Tibial nerve (tissue), 4 donors: ENCODE data around the gene ABCA13. TPM values are rescaled to one million over a fixed set of nuclear protein-coding genes. Genes with fewer than 3 reads are reported as not detected.

Experiments
- DNase-seq, 2 donors: peaks; one replicate each; pipeline ENCODE4 v3.0.0-alpha.2; 2019; ENCODE audit warnings: low spot score in 2 of 2
- H3K27ac ChIP-seq, 4 donors: fragments of 200-600 bp; sonication (generic) in 3 of 4; one replicate each; pipeline ENCODE4 v1.5.1; 2017 to 2019; ENCODE audit warnings: mild to moderate bottlenecking in 1 of 4
- H3K27me3 ChIP-seq, 2 donors: fragments of 200-600 bp; sonication (generic) in 1 of 2; one replicate each; pipeline versions ENCODE4 v1.5.1 to v1.6.0; 2017 to 2019
- H3K36me3 ChIP-seq, 3 donors: fragments of 200-600 bp; sonication (generic); one replicate each; pipeline ENCODE4 v1.5.1; 2018 to 2019
- H3K4me1 ChIP-seq, 4 donors: fragments of 200-600 bp; sonication (generic) in 3 of 4; one replicate each; pipeline ENCODE4 v1.5.1; 2017 to 2019
- H3K4me3 ChIP-seq, 4 donors: fragments of 200-600 bp; sonication (generic) in 3 of 4; one replicate each; pipeline ENCODE4 v1.5.1; 2017 to 2019; ENCODE audit warnings: mild to moderate bottlenecking in 1 of 4, moderate library complexity in 1 of 4
- H3K9me3 ChIP-seq, 4 donors: fragments of 200-600 bp; sonication (generic) in 3 of 4; one replicate each; pipeline ENCODE4 v1.5.1; 2017 to 2019
- EP300 ChIP-seq, 2 donors: sonication (generic); formaldehyde crosslinking; IDR thresholded peaks; one replicate each; pipeline ENCODE4 v1.6.1; 2017; ENCODE audit warnings: antibody characterized with exemption in 2 of 2, mild to moderate bottlenecking in 1 of 2
- POLR2A ChIP-seq, 2 donors: fragments of 450-650 bp; IDR thresholded peaks; one replicate each; pipeline ENCODE4 v1.6.1; 2017; ENCODE audit warnings: antibody characterized with exemption in 2 of 2, mild to moderate bottlenecking in 2 of 2, moderate library complexity in 2 of 2
- WGBS, 2 donors: methylation state at CpG; one replicate each; pipeline ENCODE4 v1.1.5; 2018; 5-methylcytosine and 5-hydroxymethylcytosine counted together
- total RNA-seq, 4 donors: library from RNA; depleted of rRNA; stranded (reverse); fragments of >200 nt; gene quantifications; one replicate each; pipeline ENCODE4 v1.1.0, GENCODE V29; 2016
- TF ChIP-seq, protein P1 (sequence below), 5 experiments: fragments of 200-600 bp in 3 of 5; fragments of 450-650 bp in 2 of 5; sonication (generic) in 3 of 5; IDR thresholded peaks; one replicate each; pipeline ENCODE4 v1.5.1; 2016 to 2019; ENCODE audit warnings: antibody characterized with exemption in 5 of 5, mild to moderate bottlenecking in 3 of 5, moderate library complexity in 2 of 5

Gene ABCA13
- total RNA-seq, 4 donors from 2014 or later = 0.90 to 4.6 (median 3.6) TPM

GRCh38 chr7:48148311-48148710 lies 22.9 kb upstream of the ABCA13 start:
- no peaks in the 10 kb centered on the region for H3K36me3 ChIP-seq
- no peaks in the 10 kb centered on the region for H3K4me1 ChIP-seq
- no peak for DNase-seq
- no peak overlapping the region for H3K4me3 ChIP-seq
- H3K27ac ChIP-seq = peak overlapping the region in 1 of 4 donors; percentile 40
- no peaks in the 10 kb centered on the region for H3K9me3 ChIP-seq
- no peaks in the 10 kb centered on the region for H3K27me3 ChIP-seq
- WGBS, 2 donors = 94 to 95% methylated on average over 2 of the region's 2 CpGs
- TF ChIP-seq, protein P1, sequence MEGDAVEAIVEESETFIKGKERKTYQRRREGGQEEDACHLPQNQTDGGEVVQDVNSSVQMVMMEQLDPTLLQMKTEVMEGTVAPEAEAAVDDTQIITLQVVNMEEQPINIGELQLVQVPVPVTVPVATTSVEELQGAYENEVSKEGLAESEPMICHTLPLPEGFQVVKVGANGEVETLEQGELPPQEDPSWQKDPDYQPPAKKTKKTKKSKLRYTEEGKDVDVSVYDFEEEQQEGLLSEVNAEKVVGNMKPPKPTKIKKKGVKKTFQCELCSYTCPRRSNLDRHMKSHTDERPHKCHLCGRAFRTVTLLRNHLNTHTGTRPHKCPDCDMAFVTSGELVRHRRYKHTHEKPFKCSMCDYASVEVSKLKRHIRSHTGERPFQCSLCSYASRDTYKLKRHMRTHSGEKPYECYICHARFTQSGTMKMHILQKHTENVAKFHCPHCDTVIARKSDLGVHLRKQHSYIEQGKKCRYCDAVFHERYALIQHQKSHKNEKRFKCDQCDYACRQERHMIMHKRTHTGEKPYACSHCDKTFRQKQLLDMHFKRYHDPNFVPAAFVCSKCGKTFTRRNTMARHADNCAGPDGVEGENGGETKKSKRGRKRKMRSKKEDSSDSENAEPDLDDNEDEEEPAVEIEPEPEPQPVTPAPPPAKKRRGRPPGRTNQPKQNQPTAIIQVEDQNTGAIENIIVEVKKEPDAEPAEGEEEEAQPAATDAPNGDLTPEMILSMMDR (IDR thresholded peaks at IDR 0.05) = no peak
- TF ChIP-seq POLR2A (IDR thresholded peaks at IDR 0.05) = no peak
- TF ChIP-seq EP300 (IDR thresholded peaks at IDR 0.05) = no peak

DNA sequence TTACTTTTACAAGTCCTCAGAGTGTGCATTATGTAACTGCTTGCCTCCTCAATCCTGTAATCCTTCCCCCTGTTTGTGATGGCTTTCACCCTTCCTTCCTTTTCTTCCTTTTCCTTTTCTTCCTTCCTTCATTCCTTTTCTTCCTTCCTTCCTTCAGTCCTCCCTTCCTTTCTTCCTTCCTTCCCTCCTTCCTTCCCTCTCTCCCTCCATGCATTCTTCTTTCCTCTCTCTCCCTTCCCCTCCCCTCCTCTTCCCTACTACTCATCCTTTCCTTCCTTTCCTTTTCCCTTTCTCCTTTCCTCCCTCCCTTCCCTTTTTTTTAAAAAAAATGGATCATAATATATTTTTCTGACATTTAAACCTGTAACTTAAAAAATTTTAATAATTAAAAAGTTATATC lies 22.2 kb upstream of the ABCA13 start:
- Histone ChIP-seq H3K9me3 (peaks cover 0 to 1% (median 0%) of the 10 kb centered on the region in 4 donors), H3K27ac (no peak overlapping the region), H3K4me1 (no peaks in the 10 kb centered on the region), H3K4me3 (no peak overlapping the region), H3K27me3 (no peaks in the 10 kb centered on the region), H3K36me3 (no peaks in the 10 kb centered on the region)
- TF ChIP-seq EP300 (IDR thresholded peaks at IDR 0.05) = no peak
- TF ChIP-seq, protein P1 (IDR thresholded peaks at IDR 0.05) = no peak
- TF ChIP-seq POLR2A (IDR thresholded peaks at IDR 0.05) = no peak
- no peak for DNase-seq

DNA sequence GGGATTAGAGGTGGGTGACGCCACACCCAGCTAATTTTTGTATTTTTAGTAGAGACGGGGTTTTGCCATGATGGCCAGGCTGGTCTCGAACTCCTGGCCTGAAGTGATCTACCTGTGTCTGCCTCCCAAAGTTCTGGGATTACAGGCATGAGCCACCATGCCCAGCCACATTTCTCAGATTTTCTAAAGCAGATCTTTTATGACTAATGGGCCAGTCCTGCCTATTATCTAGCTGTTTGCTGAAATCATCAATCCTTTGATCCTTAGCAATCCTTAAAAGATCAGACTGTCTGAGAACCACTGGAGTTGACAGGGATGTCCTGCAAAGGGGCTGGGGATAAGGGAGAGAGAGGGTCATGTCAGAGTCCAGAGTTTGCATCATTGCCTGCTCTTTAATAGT lies 21.2 kb upstream of the ABCA13 start:
- Histone ChIP-seq H3K36me3 (no peaks in the 10 kb centered on the region), H3K9me3 (peaks cover 0 to 11% (median 0%) of the 10 kb centered on the region in 4 donors), H3K4me3 (no peak overlapping the region), H3K27me3 (no peaks in the 10 kb centered on the region), H3K27ac (no peak overlapping the region), H3K4me1 (no peaks in the 10 kb centered on the region)
- no peak for DNase-seq
- TF ChIP-seq, protein P1 (IDR thresholded peaks at IDR 0.05) = no peak
- TF ChIP-seq EP300 (IDR thresholded peaks at IDR 0.05) (no peak), POLR2A (IDR thresholded peaks at IDR 0.05) (no peak)
- WGBS, 2 donors = 70 to 90% methylated on average over 3 of the region's 3 CpGs

DNA sequence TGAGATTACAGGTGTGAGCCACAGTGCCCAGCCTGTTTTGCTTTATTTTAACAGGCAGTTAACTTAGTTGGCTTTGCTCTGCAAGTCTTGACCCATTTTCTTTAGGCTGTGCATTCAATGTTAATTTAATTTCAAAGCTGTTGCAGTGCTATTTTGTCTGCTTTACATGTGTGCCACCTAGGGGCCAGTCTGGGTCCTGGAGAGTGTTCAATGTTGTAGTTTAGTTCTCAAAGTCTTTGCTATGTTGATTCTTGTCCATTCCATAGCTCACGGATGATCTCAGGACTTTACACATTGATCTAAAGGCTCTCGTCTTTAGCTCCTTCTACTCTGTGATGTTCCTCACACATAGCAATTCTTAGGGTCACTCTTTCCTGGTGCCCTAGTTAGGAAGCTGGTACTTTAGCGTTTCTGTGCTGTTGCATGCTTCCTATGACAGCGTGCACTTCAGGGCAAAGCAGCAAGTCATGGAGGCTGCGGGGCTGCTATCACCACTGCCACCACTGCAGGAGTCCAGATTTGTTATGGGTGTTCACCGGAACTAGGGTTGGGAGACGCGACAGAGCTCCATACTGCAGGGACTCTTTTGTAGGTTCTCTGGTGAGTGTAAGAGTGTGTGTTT lies 16.4 kb upstream of the ABCA13 start:
- WGBS, 2 donors = 86 to 87% methylated on average over 8 of the region's 8 CpGs
- no peak overlapping the region for H3K27ac ChIP-seq
- DNase-seq = no peak
- no peaks in the 10 kb centered on the region for H3K36me3 ChIP-seq
- no peak for TF ChIP-seq EP300 (IDR thresholded peaks at IDR 0.05)
- TF ChIP-seq, protein P1 (IDR thresholded peaks at IDR 0.05) = peak in 3 of 5 experiments; percentile 15 to 30 (median 21)
- H3K9me3 ChIP-seq = peaks cover 0 to 14% (median 0%) of the 10 kb centered on the region in 4 donors
- no peak overlapping the region for H3K4me3 ChIP-seq
- no peaks in the 10 kb centered on the region for H3K27me3 ChIP-seq
- no peaks in the 10 kb centered on the region for H3K4me1 ChIP-seq

GRCh38 chr7:48158404-48158803 lies 12.9 kb upstream of the ABCA13 start:
- H3K4me1 ChIP-seq = no peaks in the 10 kb centered on the region
- H3K27me3 ChIP-seq = no peaks in the 10 kb centered on the region
- DNase-seq = no peak
- H3K9me3 ChIP-seq = peaks cover 0 to 25% (median 0%) of the 10 kb centered on the region in 4 donors
- H3K4me3 ChIP-seq = no peak overlapping the region
- TF ChIP-seq, protein P1 (IDR thresholded peaks at IDR 0.05) = no peak
- no peak for TF ChIP-seq EP300 (IDR thresholded peaks at IDR 0.05)
- TF ChIP-seq POLR2A (IDR thresholded peaks at IDR 0.05) = no peak
- H3K27ac ChIP-seq = no peak overlapping the region
- H3K36me3 ChIP-seq = no peaks in the 10 kb centered on the region
- 96 to 98% methylated on average over 2 of the region's 2 CpGs for WGBS, 2 donors
